Mesenteric fat pad (tissue), 1 donor: ENCODE measurements around the gene C2CD4A. TPM values are rescaled to one million over a fixed set of nuclear protein-coding genes. Genes with fewer than 3 reads are reported as not detected.

ENCODE experiments used
- DNase-seq: peaks from one replicate; pipeline ENCODE4 v3.0.0-alpha.2; 2020; ENCODE audit warnings: low spot score
- total RNA-seq: library from RNA; stranded (reverse); fragmentation: NEBNext Ultra II Directional; extraction: Animal tissue kit (Norgen Biotek cat#: 25700); gene quantifications from one replicate; pipeline ENCODE4 v1.2.1, GENCODE V29; 2021
- donor health status: DM: yes; HTN: yes; CAD: no.

C2CD4A gene
- total RNA-seq, 1 donor from 2014 or later: not detected

GRCh38 chr15:62059108-62059815, 7.5 kb upstream of the C2CD4A start:
- no peak for DNase-seq

- no peak for DNase-seq
Observed at GRCh38 chr15:62059816-62060112, 7.0 kb upstream of the C2CD4A start.

- DNase-seq: peak; percentile 96
Observed at GRCh38 chr15:62060113-62060895, 6.5 kb upstream of the C2CD4A start, which contains the start of gene VPS13C. TSS of gene VPS13C (minus strand) at chr15:62060447. CDS start at chr15:62060374, 73 bp downstream.

- no peak for DNase-seq
Observed at GRCh38 chr15:62060896-62061280, 5.9 kb upstream of the C2CD4A start.

GRCh38 chr15:62063825-62064635, 2.7 kb upstream of the C2CD4A start:
- no peak for DNase-seq

GRCh38 chr15:62067448-62068044, 769 bp downstream of the C2CD4A start:
- no peak for DNase-seq

- DNase-seq: peak; percentile 91
Observed at GRCh38 chr15:62068071-62068809, 1.5 kb downstream of the C2CD4A start.

- DNase-seq: no peak
Observed at GRCh38 chr15:62068810-62069167, 2.0 kb downstream of the C2CD4A start.

GRCh38 chr15:62069551-62069950, 2.8 kb downstream of the C2CD4A start:
- DNase-seq: no peak

- no peak for DNase-seq
Observed at GRCh38 chr15:62071711-62072308, 5.0 kb downstream of the C2CD4A start.

- no peak for DNase-seq
Observed at GRCh38 chr15:62075595-62076277, 9.0 kb downstream of the C2CD4A start.

- no peak for DNase-seq
Observed at GRCh38 chr15:62079594-62079993, 12.8 kb downstream of the C2CD4A start.

- no peak for DNase-seq
Observed at GRCh38 chr15:62083194-62084154, 16.7 kb downstream of the C2CD4A start.

GRCh38 chr15:62085740-62086139, 19.0 kb downstream of the C2CD4A start:
- DNase-seq: no peak

GRCh38 chr15:62087671-62088352, 21.0 kb downstream of the C2CD4A start:
- DNase-seq: no peak

GRCh38 chr15:62088353-62088693, 21.5 kb downstream of the C2CD4A start:
- no peak for DNase-seq

- no peak for DNase-seq
Observed at GRCh38 chr15:62089616-62090015, 22.8 kb downstream of the C2CD4A start.

- no peak for DNase-seq
Observed at GRCh38 chr15:62090988-62091387, 24.2 kb downstream of the C2CD4A start.
